K562 (cell line): ENCODE measurements around the gene TMEM144.

Source experiments
- CEBPB ChIP-seq: fragments of 450-650 bp; IDR thresholded peaks from 2 replicates; pipeline ENCODE4 v1.6.1; 2016; ENCODE audit warnings: missing genetic modification characterization, missing compliant biosample characterization
- FOXA3 ChIP-seq, 2 experiments: fragments of 450-650 bp in 1 of 2; sonication (generic) in 1 of 2; formaldehyde crosslinking; IDR thresholded peaks in 1 of 2; conservative IDR thresholded peaks in 1 of 2; 2 replicates each; pipeline versions ENCODE4 v1.4.0 to v1.8.0; 2020 to 2022; ENCODE audit warnings: mild to moderate bottlenecking in 2 of 2, missing genetic modification reagents in 1 of 2
- POLR3A ChIP-seq: IDR thresholded peaks from 2 replicates; pipeline ENCODE4 v1.6.1; 2011; ENCODE audit warnings: borderline replicate concordance, mild to moderate bottlenecking, moderate library complexity; ENCODE audit not compliant: insufficient read length, insufficient read depth; ENCODE audit errors: extremely low read depth
- SMARCB1 ChIP-seq: IDR thresholded peaks from 2 replicates; pipeline ENCODE4 v1.6.1; 2011; ENCODE audit warnings: improper control_type of control experiment, low read depth; ENCODE audit not compliant: insufficient read length
- SREBF2 ChIP-seq: sonication (generic); formaldehyde crosslinking; IDR thresholded peaks from 2 replicates; pipeline ENCODE4 v1.4.0; 2020; ENCODE audit warnings: mild to moderate bottlenecking, missing genetic modification reagents
- ZFP36 ChIP-seq: fragments of 150-350 bp; IDR thresholded peaks from 2 replicates; pipeline ENCODE4 v1.6.1; 2018; ENCODE audit warnings: low read length, low read depth; ENCODE audit not compliant: partially characterized antibody
- ZNF445 ChIP-seq: fragments of 250-450 bp; sonication (Bioruptor Pico); IDR thresholded peaks from 2 replicates; pipeline ENCODE4 v1.4.0; 2020; ENCODE audit warnings: low read depth, mild to moderate bottlenecking, moderate library complexity
- ZNF561 ChIP-seq: fragments of 450-650 bp; formaldehyde crosslinking; conservative IDR thresholded peaks from 2 replicates; pipeline ENCODE4 v1.4.0; 2020; ENCODE audit warnings: mild to moderate bottlenecking, moderate library complexity
- ZZZ3 ChIP-seq: fragments of 450-650 bp; IDR thresholded peaks from 2 replicates; pipeline ENCODE4 v1.6.1; 2016; ENCODE audit warnings: antibody characterized with exemption, mild to moderate bottlenecking, moderate library complexity
- TF ChIP-seq, protein P1 (sequence below): sonication (generic); formaldehyde crosslinking; IDR thresholded peaks from 2 replicates; pipeline ENCODE4 v1.8.1; 2022; ENCODE audit warnings: missing genetic modification reagents
- TF ChIP-seq, protein P2 (sequence below): fragments of 250-450 bp; sonication (Bioruptor Pico); IDR thresholded peaks from 2 replicates; pipeline ENCODE4 v1.5.0; 2021; ENCODE audit warnings: mild to moderate bottlenecking, borderline replicate concordance
- TF ChIP-seq, protein P3 (sequence below), 3 experiments: IDR thresholded peaks in 2 of 3; conservative IDR thresholded peaks in 1 of 3; 2 replicates each; pipeline ENCODE4 v1.5.1; 2011 to 2012; ENCODE audit warnings: low read length in 3 of 3, mild to moderate bottlenecking in 3 of 3, control low read depth in 2 of 3, improper control_type of control experiment in 1 of 3, inconsistent platforms in 1 of 3, low read depth in 1 of 3, mixed read lengths in 1 of 3, moderate library complexity in 1 of 3; ENCODE audit not compliant: insufficient read depth in 2 of 3
- TF ChIP-seq, protein P4 (sequence below): sonication (generic); formaldehyde crosslinking; IDR thresholded peaks from 2 replicates; pipeline ENCODE4 v1.8.0; 2023; ENCODE audit warnings: missing genetic modification reagents, mild to moderate bottlenecking, borderline replicate concordance

- TF ChIP-seq ZNF445 (no peak), SMARCB1 (no peak), ZNF561 (CRISPR knock-in tag) (no peak), ZFP36 (no peak), SREBF2 (CRISPR knock-in tag) (no peak), CEBPB (tag) (no peak), POLR3A (no peak), ZZZ3 (no peak), FOXA3 (CRISPR knock-in tag; conservative IDR thresholded peaks at IDR 0.05 in 1 of 2, IDR thresholded peaks at IDR 0.05 in 1 of 2) (no peak)
- TF ChIP-seq, protein P1, sequence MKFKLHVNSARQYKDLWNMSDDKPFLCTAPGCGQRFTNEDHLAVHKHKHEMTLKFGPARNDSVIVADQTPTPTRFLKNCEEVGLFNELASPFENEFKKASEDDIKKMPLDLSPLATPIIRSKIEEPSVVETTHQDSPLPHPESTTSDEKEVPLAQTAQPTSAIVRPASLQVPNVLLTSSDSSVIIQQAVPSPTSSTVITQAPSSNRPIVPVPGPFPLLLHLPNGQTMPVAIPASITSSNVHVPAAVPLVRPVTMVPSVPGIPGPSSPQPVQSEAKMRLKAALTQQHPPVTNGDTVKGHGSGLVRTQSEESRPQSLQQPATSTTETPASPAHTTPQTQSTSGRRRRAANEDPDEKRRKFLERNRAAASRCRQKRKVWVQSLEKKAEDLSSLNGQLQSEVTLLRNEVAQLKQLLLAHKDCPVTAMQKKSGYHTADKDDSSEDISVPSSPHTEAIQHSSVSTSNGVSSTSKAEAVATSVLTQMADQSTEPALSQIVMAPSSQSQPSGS (CRISPR knock-in tag), result no peak
- TF ChIP-seq, protein P2, sequence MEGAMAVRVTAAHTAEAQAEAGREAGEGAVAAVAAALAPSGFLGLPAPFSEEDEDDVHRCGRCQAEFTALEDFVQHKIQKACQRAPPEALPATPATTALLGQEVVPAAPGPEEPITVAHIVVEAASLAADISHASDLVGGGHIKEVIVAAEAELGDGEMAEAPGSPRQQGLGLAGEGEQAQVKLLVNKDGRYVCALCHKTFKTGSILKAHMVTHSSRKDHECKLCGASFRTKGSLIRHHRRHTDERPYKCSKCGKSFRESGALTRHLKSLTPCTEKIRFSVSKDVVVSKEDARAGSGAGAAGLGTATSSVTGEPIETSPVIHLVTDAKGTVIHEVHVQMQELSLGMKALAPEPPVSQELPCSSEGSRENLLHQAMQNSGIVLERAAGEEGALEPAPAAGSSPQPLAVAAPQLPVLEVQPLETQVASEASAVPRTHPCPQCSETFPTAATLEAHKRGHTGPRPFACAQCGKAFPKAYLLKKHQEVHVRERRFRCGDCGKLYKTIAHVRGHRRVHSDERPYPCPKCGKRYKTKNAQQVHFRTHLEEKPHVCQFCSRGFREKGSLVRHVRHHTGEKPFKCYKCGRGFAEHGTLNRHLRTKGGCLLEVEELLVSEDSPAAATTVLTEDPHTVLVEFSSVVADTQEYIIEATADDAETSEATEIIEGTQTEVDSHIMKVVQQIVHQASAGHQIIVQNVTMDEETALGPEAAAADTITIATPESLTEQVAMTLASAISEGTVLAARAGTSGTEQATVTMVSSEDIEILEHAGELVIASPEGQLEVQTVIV (CRISPR knock-in tag), result no peak
- TF ChIP-seq, protein P3, sequence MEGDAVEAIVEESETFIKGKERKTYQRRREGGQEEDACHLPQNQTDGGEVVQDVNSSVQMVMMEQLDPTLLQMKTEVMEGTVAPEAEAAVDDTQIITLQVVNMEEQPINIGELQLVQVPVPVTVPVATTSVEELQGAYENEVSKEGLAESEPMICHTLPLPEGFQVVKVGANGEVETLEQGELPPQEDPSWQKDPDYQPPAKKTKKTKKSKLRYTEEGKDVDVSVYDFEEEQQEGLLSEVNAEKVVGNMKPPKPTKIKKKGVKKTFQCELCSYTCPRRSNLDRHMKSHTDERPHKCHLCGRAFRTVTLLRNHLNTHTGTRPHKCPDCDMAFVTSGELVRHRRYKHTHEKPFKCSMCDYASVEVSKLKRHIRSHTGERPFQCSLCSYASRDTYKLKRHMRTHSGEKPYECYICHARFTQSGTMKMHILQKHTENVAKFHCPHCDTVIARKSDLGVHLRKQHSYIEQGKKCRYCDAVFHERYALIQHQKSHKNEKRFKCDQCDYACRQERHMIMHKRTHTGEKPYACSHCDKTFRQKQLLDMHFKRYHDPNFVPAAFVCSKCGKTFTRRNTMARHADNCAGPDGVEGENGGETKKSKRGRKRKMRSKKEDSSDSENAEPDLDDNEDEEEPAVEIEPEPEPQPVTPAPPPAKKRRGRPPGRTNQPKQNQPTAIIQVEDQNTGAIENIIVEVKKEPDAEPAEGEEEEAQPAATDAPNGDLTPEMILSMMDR (IDR thresholded peaks at IDR 0.05 in 2 of 3, conservative IDR thresholded peaks at IDR 0.05 in 1 of 3; ENCODE audit: insufficient read depth in 2 of 3, low read depth in 1 of 3, low read length in 3 of 3), result no peak
- TF ChIP-seq, protein P4, sequence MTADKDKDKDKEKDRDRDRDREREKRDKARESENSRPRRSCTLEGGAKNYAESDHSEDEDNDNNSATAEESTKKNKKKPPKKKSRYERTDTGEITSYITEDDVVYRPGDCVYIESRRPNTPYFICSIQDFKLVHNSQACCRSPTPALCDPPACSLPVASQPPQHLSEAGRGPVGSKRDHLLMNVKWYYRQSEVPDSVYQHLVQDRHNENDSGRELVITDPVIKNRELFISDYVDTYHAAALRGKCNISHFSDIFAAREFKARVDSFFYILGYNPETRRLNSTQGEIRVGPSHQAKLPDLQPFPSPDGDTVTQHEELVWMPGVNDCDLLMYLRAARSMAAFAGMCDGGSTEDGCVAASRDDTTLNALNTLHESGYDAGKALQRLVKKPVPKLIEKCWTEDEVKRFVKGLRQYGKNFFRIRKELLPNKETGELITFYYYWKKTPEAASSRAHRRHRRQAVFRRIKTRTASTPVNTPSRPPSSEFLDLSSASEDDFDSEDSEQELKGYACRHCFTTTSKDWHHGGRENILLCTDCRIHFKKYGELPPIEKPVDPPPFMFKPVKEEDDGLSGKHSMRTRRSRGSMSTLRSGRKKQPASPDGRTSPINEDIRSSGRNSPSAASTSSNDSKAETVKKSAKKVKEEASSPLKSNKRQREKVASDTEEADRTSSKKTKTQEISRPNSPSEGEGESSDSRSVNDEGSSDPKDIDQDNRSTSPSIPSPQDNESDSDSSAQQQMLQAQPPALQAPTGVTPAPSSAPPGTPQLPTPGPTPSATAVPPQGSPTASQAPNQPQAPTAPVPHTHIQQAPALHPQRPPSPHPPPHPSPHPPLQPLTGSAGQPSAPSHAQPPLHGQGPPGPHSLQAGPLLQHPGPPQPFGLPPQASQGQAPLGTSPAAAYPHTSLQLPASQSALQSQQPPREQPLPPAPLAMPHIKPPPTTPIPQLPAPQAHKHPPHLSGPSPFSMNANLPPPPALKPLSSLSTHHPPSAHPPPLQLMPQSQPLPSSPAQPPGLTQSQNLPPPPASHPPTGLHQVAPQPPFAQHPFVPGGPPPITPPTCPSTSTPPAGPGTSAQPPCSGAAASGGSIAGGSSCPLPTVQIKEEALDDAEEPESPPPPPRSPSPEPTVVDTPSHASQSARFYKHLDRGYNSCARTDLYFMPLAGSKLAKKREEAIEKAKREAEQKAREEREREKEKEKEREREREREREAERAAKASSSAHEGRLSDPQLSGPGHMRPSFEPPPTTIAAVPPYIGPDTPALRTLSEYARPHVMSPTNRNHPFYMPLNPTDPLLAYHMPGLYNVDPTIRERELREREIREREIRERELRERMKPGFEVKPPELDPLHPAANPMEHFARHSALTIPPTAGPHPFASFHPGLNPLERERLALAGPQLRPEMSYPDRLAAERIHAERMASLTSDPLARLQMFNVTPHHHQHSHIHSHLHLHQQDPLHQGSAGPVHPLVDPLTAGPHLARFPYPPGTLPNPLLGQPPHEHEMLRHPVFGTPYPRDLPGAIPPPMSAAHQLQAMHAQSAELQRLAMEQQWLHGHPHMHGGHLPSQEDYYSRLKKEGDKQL (CRISPR knock-in tag), result no peak
Measured at GRCh38 chr4:158238575-158238974, 28.3 kb downstream of the TMEM144 start.
